Measurements from ENCODE around the gene PDE4B.

GRCh38 chr1:66271216-66271903 lies 478.7 kb downstream of the PDE4B start:
- TF ChIP-seq CTCF (IDR thresholded peaks at IDR 0.05) (no peak), EP300 (IDR thresholded peaks at IDR 0.05) (peak; percentile 74), POLR2A (IDR thresholded peaks at IDR 0.05; ENCODE audit: low read depth) (no peak)

Data from esophagus muscularis mucosa (tissue), 4 donors.